Measurements from ENCODE around the gene DEGS1.

DNA sequence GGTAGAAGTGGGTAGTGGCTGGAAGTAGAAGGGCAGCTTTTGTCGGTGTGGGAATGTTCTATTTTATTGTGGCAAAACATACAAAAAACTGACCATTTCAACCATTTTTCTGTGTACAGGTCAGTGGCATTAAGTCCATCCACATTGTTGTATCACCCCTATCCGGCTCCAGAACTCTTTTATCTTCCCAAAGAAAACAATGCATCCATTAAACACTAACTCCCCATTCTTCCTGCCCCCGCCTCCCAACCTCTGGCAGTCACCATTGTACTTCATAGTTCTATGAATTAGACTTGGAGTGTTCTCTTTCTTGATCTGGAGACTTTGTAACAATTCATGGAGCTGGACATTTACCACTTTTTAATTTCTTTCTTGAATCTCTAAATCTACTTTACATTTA lies 55.7 kb downstream of the DEGS1 start:
- TF ChIP-seq EZH2 (IDR thresholded peaks at IDR 0.05; ENCODE audit: borderline replicate concordance): no peak
- TF ChIP-seq, protein P1, sequence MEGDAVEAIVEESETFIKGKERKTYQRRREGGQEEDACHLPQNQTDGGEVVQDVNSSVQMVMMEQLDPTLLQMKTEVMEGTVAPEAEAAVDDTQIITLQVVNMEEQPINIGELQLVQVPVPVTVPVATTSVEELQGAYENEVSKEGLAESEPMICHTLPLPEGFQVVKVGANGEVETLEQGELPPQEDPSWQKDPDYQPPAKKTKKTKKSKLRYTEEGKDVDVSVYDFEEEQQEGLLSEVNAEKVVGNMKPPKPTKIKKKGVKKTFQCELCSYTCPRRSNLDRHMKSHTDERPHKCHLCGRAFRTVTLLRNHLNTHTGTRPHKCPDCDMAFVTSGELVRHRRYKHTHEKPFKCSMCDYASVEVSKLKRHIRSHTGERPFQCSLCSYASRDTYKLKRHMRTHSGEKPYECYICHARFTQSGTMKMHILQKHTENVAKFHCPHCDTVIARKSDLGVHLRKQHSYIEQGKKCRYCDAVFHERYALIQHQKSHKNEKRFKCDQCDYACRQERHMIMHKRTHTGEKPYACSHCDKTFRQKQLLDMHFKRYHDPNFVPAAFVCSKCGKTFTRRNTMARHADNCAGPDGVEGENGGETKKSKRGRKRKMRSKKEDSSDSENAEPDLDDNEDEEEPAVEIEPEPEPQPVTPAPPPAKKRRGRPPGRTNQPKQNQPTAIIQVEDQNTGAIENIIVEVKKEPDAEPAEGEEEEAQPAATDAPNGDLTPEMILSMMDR (IDR thresholded peaks at IDR 0.05; ENCODE audit: poor library complexity): no peak

Data from hepatocyte (in vitro differentiated cells).